GM13977 (cell line): ENCODE results near the gene HRC.

Source experiments
- DNase-seq: peaks from one replicate; pipeline ENCODE4 v3.0.0; 2012; ENCODE audit warnings: low spot score
- CTCF ChIP-seq: IDR thresholded peaks from 2 replicates; pipeline ENCODE4 v1.5.1; 2012; ENCODE audit warnings: mild to moderate bottlenecking, control low read depth; ENCODE audit not compliant: insufficient read depth; ENCODE audit errors: extremely low read depth, missing control alignments
- in situ Hi-C: fragments of 300-500 bp; cut with MboI; formaldehyde crosslinking; loops from one replicate; pipeline ENCODE4 v1.12.0; 2022; ENCODE audit warnings: low sequenced_read_pairs, low pct_unique_long_range_greater_than_20kb, mixed read lengths, inconsistent platforms; ENCODE audit not compliant: unreplicated experiment

HRC gene

GRCh38 chr19:49135686-49136085 lies 19.5 kb downstream of the HRC start:
- no peak for DNase-seq
- TF ChIP-seq CTCF = no peak
- in situ Hi-C loops = no loop called here

DNA sequence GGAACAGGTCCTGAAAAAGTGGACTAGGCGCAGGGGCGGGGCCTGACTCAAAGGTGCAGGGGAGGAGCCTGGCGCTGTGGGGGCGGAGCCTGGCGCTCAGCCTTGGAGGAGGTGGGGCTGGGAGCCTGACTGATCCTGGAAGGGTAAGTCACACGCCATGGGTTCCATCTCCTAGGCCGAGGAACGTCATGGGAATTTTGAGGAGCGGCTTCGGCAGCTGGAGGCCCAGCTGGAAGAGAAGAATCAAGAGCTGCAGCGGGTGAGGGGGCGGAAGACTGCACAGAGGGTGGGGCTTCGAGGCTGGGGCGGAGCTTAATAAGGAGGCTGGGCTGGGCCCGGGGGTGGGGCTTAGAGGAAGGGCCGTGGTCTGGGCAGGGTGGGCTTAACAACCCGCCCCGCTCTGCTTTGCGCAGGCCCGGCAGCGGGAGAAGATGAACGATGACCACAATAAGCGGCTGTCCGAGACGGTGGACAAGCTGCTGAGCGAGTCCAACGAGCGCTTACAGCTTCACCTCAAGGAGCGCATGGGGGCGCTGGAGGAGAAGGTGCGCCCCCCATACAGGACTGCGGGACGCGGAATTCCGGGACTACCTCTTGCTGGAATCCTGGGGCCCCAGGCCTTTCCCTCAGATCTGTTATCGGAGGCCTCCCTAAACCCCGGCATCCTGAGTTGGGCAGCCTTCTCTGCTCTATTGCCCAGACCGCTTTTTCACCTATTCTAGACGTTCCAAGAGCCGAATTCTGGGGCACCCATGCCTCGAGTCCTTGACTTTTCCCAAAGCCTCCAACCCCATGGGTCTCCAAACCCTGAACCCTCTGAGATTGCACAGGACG lies 21.4 kb downstream of the HRC start:
- in situ Hi-C loops = no loop called here

GRCh38 chr19:49132974-49133609 lies 22.1 kb downstream of the HRC start:
- no peak for DNase-seq
- in situ Hi-C loops = no loop called here
- no peak for TF ChIP-seq CTCF

More for the DNA sequence above, 21.4 kb downstream of the HRC start:
- DNase-seq = peak; percentile 70
- TF ChIP-seq CTCF = no peak

GRCh38 chr19:49130325-49130724 lies 24.9 kb downstream of the HRC start:
- no peak for DNase-seq
- no peak for TF ChIP-seq CTCF
- in situ Hi-C loops = no loop called here

- no peak for TF ChIP-seq CTCF
- no peak for DNase-seq
- in situ Hi-C loops = no loop called here
These were observed 26.0 kb downstream of the HRC start for GRCh38 chr19:49129238-49129583.

DNA sequence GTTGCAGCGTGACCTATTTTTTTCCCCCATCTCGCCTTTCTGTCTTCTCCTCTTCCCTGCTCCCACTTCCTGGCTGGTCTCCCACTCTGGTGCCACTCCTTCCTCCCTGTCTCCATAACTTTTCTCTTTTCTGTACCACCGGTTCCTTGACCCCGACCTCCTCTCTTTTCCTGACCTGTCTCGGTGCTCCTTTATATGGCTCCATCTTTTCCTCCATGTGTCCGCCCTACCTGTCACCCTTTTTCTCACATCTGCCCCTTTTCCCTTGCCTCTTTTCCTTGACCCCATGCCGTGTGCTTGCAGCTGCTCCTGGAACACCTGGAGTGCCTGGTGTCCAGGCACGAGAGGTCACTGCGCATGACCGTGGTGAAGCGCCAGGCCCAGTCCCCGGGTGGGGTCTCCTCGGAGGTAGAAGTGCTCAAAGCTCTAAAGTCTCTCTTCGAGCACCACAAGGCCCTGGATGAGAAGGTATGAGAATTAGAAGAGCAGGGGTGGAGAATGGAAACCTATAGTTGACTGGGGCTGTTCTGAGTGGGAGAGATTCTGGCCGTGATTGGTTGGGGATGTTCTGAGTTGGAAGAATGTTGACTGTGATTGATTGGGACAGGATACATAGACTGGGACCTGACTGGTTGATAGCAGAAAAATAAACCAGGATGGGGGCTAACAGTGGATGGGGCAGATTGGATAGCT lies 26.5 kb downstream of the HRC start:
- TF ChIP-seq CTCF = no peak
- in situ Hi-C loops = no loop called here
- no peak for DNase-seq
